WTC11 (cell line): ENCODE data around the gene TMEM245. TPM values are rescaled to one million over a fixed set of nuclear protein-coding genes. Genes with fewer than 3 reads are reported as not detected.

Experiments
- ATAC-seq: fragments of 200-7000 bp; cut with Tn5 transposase; 2 replicates; pipeline ENCODE4 v1.10.0; 2021; ENCODE audit warnings: mild to moderate bottlenecking, moderate library complexity
- CTCF ChIA-PET: fragments of 300-600 bp; sonication (Branson Sonifier 250); formaldehyde crosslinking; loops from one replicate; lab custom pipeline; 2021; ENCODE audit warnings: antibody characterized with exemption; lab: Charles Lee
- POLR2A ChIA-PET: fragments of 350-600 bp; sonication (Branson Sonifier 250); formaldehyde crosslinking; loops from one replicate; lab custom pipeline; 2021; ENCODE audit warnings: antibody characterized with exemption; lab: Charles Lee
- DNase-seq: peaks from one replicate; pipeline ENCODE4 v3.0.0; 2021; ENCODE audit warnings: low spot score
- H3K27ac Mint-ChIP-seq: 2 replicates; pipeline ENCODE4 v1.8.0; 2021; ENCODE audit warnings: mixed read lengths
- H3K27me3 Mint-ChIP-seq: 2 replicates; pipeline ENCODE4 v1.8.0; 2021; ENCODE audit warnings: low read depth, mild to moderate bottlenecking, moderate library complexity, mixed read lengths
- H3K36me3 Mint-ChIP-seq: 2 replicates; pipeline ENCODE4 v1.8.0; 2021; ENCODE audit warnings: mixed read lengths
- H3K4me1 Mint-ChIP-seq: 2 replicates; pipeline ENCODE4 v1.8.0; 2022; ENCODE audit warnings: mixed read lengths
- H3K4me3 Mint-ChIP-seq: 2 replicates; pipeline ENCODE4 v1.8.0; 2021; ENCODE audit warnings: mild to moderate bottlenecking, moderate library complexity, mixed read lengths
- H3K9me3 Mint-ChIP-seq: 2 replicates; pipeline ENCODE4 v1.8.0; 2021; ENCODE audit warnings: mixed read lengths
- ESRRA ChIP-seq: sonication (generic); formaldehyde crosslinking; IDR thresholded peaks from 2 replicates; pipeline ENCODE4 v1.8.1; 2022; ENCODE audit warnings: mild to moderate bottlenecking, missing genetic modification reagents, borderline replicate concordance
- HMGA2 ChIP-seq: fragments of 250-450 bp; sonication (Bioruptor Pico); IDR thresholded peaks from 2 replicates; pipeline ENCODE4 v1.4.0; 2021; ENCODE audit warnings: mild to moderate bottlenecking, moderate library complexity
- JUN ChIP-seq: sonication (generic); formaldehyde crosslinking; IDR thresholded peaks from 2 replicates; pipeline ENCODE4 v1.8.0; 2023; ENCODE audit warnings: mild to moderate bottlenecking, missing genetic modification reagents
- MXD4 ChIP-seq: fragments of 250-450 bp; sonication (Bioruptor Pico); IDR thresholded peaks from 2 replicates; pipeline ENCODE4 v1.8.0; 2021; ENCODE audit warnings: mild to moderate bottlenecking, moderate library complexity, borderline replicate concordance
- MYBL2 ChIP-seq: sonication (generic); formaldehyde crosslinking; IDR thresholded peaks from 2 replicates; pipeline ENCODE4 v1.8.1; 2023; ENCODE audit warnings: mild to moderate bottlenecking, moderate library complexity, missing genetic modification reagents
- NR3C1 ChIP-seq: sonication (generic); formaldehyde crosslinking; conservative IDR thresholded peaks from 2 replicates; pipeline ENCODE4 v1.8.1; 2023; ENCODE audit warnings: low read depth, mild to moderate bottlenecking, missing genetic modification reagents
- ZNF121 ChIP-seq: sonication (generic); formaldehyde crosslinking; IDR thresholded peaks from 2 replicates; pipeline ENCODE4 v1.8.0; 2023; ENCODE audit warnings: missing genetic modification reagents
- ZNF263 ChIP-seq: sonication (generic); formaldehyde crosslinking; IDR thresholded peaks from 2 replicates; pipeline ENCODE4 v1.8.1; 2022; ENCODE audit warnings: low read depth, mild to moderate bottlenecking, moderate library complexity, missing genetic modification reagents
- ZNF317 ChIP-seq: sonication (generic); formaldehyde crosslinking; IDR thresholded peaks from 2 replicates; pipeline ENCODE4 v1.8.1; 2023; ENCODE audit warnings: low read depth, mild to moderate bottlenecking, moderate library complexity, missing genetic modification reagents, borderline replicate concordance
- total RNA-seq: library from RNA; stranded (reverse); gene quantifications from 3 replicates; pipeline ENCODE4 v1.2.3, GENCODE V29; 2021
- TF ChIP-seq, protein P1 (sequence below): sonication (generic); formaldehyde crosslinking; IDR thresholded peaks from 2 replicates; pipeline ENCODE4 v1.8.0; 2022; ENCODE audit warnings: missing genetic modification reagents
- TF ChIP-seq, protein P2 (sequence below): fragments of 250-450 bp; sonication (Bioruptor Pico); IDR thresholded peaks from 2 replicates; pipeline ENCODE4 v1.9.0; 2021; ENCODE audit warnings: mild to moderate bottlenecking
- TF ChIP-seq, protein P3 (sequence below): sonication (generic); formaldehyde crosslinking; conservative IDR thresholded peaks from 2 replicates; pipeline ENCODE4 v1.8.1; 2022; ENCODE audit warnings: mild to moderate bottlenecking, missing genetic modification reagents
- TF ChIP-seq, protein P4 (sequence below): sonication (generic); formaldehyde crosslinking; IDR thresholded peaks from 2 replicates; pipeline ENCODE4 v1.8.1; 2022; ENCODE audit warnings: mild to moderate bottlenecking, moderate library complexity, missing genetic modification reagents
- TF ChIP-seq, protein P5 (sequence below): sonication (generic); formaldehyde crosslinking; IDR thresholded peaks from 2 replicates; pipeline ENCODE4 v1.8.0; 2022; ENCODE audit warnings: mild to moderate bottlenecking, missing genetic modification reagents
- TF ChIP-seq, protein P6 (sequence below): fragments of 250-450 bp; sonication (Bioruptor Pico); conservative IDR thresholded peaks from 2 replicates; pipeline ENCODE4 v1.9.0; 2021; ENCODE audit warnings: mild to moderate bottlenecking

TMEM245 gene
- total RNA-seq, 1 experiment from 2014 or later, result 40.8 TPM

DNA sequence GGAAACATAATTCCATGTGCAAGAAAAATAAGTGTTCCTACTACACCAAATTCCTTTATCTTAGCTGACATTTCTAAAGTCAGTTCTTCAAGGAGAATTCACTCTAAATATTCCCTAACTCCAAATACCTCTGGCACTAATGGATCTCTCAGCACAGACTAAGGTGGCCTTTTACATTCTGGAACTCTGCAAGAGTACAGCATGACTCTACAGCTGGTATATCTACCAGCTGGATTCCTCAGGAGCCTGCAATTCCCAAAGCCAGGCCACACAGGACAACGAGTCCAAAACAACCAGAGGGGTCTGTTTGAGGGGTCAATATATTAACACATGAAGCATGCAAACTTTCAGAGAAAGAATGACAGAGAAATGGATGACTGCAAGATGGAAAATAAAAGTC lies 27.2 kb downstream of the TMEM245 start (continued):
- TF ChIP-seq, protein P1, sequence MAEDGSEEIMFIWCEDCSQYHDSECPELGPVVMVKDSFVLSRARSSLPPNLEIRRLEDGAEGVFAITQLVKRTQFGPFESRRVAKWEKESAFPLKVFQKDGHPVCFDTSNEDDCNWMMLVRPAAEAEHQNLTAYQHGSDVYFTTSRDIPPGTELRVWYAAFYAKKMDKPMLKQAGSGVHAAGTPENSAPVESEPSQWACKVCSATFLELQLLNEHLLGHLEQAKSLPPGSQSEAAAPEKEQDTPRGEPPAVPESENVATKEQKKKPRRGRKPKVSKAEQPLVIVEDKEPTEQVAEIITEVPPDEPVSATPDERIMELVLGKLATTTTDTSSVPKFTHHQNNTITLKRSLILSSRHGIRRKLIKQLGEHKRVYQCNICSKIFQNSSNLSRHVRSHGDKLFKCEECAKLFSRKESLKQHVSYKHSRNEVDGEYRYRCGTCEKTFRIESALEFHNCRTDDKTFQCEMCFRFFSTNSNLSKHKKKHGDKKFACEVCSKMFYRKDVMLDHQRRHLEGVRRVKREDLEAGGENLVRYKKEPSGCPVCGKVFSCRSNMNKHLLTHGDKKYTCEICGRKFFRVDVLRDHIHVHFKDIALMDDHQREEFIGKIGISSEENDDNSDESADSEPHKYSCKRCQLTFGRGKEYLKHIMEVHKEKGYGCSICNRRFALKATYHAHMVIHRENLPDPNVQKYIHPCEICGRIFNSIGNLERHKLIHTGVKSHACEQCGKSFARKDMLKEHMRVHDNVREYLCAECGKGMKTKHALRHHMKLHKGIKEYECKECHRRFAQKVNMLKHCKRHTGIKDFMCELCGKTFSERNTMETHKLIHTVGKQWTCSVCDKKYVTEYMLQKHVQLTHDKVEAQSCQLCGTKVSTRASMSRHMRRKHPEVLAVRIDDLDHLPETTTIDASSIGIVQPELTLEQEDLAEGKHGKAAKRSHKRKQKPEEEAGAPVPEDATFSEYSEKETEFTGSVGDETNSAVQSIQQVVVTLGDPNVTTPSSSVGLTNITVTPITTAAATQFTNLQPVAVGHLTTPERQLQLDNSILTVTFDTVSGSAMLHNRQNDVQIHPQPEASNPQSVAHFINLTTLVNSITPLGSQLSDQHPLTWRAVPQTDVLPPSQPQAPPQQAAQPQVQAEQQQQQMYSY (CRISPR knock-in tag), result no peak
- TF ChIP-seq, protein P2, sequence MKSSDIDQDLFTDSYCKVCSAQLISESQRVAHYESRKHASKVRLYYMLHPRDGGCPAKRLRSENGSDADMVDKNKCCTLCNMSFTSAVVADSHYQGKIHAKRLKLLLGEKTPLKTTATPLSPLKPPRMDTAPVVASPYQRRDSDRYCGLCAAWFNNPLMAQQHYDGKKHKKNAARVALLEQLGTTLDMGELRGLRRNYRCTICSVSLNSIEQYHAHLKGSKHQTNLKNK, result no peak
- no peak for TF ChIP-seq MYBL2
- TF ChIP-seq, protein P3, sequence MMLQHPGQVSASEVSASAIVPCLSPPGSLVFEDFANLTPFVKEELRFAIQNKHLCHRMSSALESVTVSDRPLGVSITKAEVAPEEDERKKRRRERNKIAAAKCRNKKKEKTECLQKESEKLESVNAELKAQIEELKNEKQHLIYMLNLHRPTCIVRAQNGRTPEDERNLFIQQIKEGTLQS (CRISPR knock-in tag), result no peak
- TF ChIP-seq, protein P4, sequence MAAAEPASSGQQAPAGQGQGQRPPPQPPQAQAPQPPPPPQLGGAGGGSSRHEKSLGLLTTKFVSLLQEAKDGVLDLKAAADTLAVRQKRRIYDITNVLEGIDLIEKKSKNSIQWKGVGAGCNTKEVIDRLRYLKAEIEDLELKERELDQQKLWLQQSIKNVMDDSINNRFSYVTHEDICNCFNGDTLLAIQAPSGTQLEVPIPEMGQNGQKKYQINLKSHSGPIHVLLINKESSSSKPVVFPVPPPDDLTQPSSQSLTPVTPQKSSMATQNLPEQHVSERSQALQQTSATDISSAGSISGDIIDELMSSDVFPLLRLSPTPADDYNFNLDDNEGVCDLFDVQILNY (CRISPR knock-in tag), result no peak
- TF ChIP-seq NR3C1, result no peak
- TF ChIP-seq, all 79 proteins: peak for 0

DNA sequence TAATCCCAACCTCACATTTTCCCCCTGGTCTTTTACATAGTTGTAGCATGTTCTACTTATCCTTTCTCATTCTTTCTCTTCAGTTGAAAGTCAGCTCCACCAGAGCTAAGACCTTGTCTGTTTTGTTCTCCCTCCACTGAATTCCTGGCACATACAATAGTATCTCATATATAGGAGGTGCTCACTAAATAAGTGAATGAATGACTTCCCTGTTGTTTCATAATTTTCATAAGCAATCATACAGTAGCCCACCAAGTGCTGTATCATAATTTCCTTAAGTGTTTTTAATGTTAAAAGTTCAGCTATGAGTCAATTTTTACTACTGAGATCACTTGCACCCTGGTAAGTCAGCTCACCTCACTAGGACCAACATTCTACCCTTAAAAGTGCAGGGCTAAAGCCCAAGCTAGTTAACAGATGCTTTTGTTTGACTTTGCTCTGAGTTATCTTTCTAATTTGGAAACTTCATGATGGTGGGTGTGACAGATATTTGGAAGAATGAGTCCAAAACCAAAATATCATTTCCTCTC lies 27.6 kb downstream of the TMEM245 start:
- H3K4me1 Mint-ChIP-seq, result peaks cover 16% of the 10 kb centered on the region
- POLR2A ChIA-PET, result no interaction called here
- H3K9me3 Mint-ChIP-seq, result no peaks in the 10 kb centered on the region
- peak overlapping the region; percentile 39; the same call in 1 of the 2 replicates for H3K27ac Mint-ChIP-seq
- H3K36me3 Mint-ChIP-seq, result peaks cover 50% of the 10 kb centered on the region
- no peak for ATAC-seq
- no peak for TF ChIP-seq JUN (CRISPR knock-in tag)
- no peak for TF ChIP-seq ESRRA (CRISPR knock-in tag)
- no peak for TF ChIP-seq ZNF121 (CRISPR knock-in tag)
- TF ChIP-seq, protein P5, sequence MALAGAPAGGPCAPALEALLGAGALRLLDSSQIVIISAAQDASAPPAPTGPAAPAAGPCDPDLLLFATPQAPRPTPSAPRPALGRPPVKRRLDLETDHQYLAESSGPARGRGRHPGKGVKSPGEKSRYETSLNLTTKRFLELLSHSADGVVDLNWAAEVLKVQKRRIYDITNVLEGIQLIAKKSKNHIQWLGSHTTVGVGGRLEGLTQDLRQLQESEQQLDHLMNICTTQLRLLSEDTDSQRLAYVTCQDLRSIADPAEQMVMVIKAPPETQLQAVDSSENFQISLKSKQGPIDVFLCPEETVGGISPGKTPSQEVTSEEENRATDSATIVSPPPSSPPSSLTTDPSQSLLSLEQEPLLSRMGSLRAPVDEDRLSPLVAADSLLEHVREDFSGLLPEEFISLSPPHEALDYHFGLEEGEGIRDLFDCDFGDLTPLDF (CRISPR knock-in tag), result no peak
- no peak for TF ChIP-seq ZNF263 (CRISPR knock-in tag)
- TF ChIP-seq, protein P2, result no peak
- no peak for TF ChIP-seq ZNF317 (CRISPR knock-in tag)
- no peak for TF ChIP-seq MXD4
- TF ChIP-seq, protein P6, sequence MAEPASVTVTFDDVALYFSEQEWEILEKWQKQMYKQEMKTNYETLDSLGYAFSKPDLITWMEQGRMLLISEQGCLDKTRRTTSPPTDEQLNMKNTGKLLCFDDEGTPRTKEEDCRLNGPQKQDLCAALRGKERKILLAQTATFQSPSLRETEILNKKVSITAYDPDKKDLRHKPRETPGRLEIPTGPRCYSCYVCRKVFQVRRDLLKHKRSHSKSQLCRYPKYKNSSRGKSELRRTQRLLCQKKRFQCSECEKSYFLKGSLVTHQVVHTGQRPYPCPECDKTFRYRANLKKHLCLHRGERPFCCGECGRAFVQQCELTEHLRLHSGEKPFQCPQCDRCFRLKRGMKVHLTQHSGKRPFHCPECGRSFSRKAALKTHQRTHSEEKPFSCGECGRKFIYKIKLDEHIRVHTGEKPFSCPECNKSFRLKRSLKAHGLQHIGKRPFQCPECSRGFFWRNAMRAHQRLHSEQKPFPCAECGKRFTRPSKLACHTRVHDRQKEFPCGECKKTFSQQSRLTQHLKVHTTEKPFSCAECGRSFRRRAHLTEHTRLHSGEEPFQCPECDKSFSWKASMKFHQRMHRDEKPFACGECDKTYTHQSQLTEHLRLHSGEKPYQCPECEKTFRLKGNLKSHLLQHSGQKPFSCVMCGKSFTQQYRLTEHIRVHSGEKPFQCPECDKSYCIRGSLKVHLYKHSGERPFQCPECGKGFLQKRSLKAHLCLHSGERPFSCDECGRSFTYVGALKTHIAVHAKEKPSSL (CRISPR knock-in tag), result no peak
- no peak for TF ChIP-seq HMGA2 (CRISPR knock-in tag)
- TF ChIP-seq, protein P1 (CRISPR knock-in tag), result no peak
- TF ChIP-seq, all 79 proteins: peak for 0
- DNase-seq, result no peak
- no peak overlapping the region for H3K4me3 Mint-ChIP-seq
- CTCF ChIA-PET, result interaction anchor here (0.8 to 1.0 kb wide), 2 partner anchors 91 to 378 kb away, joined by 3 read pairs; no protein-coding TSS in a partner anchor
- no peaks in the 10 kb centered on the region for H3K27me3 Mint-ChIP-seq
